Suppressor macrophage treated with lipopolysaccharide for 4 hours (primary cell): Measurements from ENCODE around the gene OR7G3.

Source experiments
- DNase-seq: peaks from one replicate; pipeline ENCODE4 v3.0.0-alpha.2; 2020

The OR7G3 gene

GRCh38 chr19:9086761-9087160 lies 40.0 kb downstream of the OR7G3 start, which contains the start of gene OR1M1:
Gene OR1M1, plus strand, starts transcription at chr19:9087061. Its CDS starts 6,184 bp downstream, at chr19:9093245.
- DNase-seq = no peak

DNA sequence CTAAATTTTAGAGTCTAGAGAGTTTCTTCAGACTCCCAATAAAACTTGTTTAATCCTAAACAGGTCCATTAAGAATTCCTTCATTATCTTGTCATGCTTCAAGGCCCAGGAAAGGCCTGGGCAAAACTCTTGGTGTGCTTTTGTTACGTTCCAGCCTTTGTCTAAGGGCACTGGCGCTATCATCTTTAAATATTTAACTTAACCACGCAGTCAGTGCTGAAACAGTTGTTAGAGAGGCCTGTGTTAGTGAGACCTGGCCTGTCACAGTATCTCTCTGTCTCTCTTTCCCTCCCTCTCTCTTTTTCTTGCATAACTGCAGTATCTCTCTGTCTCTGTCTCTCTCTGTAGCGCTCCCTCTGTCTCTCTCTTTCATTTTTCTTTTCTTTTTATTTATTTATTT lies 48.1 kb downstream of the OR7G3 start:
- DNase-seq = no peak

DNA sequence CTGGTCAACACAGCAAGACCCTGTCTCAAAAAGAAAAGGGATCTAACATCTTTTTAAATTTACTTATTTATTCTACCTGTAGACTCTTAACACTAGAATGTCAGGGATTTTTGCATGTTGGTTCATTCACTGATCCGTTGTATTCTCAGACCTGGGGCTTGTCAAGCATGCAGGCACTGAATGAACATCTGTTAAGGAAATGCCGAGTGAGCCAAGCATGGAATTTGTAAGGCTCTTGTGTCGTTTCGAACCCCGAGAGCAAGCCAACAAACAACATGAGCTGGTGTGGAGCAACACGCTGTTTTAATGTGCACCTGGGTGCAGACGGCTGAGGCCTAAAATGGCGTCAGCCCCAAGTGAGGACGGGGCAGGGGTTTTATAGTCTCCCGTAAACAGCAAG lies 49.8 kb downstream of the OR7G3 start:
- no peak for DNase-seq
